ENCODE results near the gene KRTAP10-7. TPM values are rescaled to one million over a fixed set of nuclear protein-coding genes. Genes with fewer than 3 reads are reported as not detected.
"Not testable (repeated sequence)": the region's sequence is repeated elsewhere in the genome, so short reads cannot be mapped to it uniquely, and the experiment has no call there.

KRTAP10-7 gene
- total RNA-seq, 3 donors from 2014 or later (not counting 1 experiment from before 2014, with no cell fraction given): not detected

DNA sequence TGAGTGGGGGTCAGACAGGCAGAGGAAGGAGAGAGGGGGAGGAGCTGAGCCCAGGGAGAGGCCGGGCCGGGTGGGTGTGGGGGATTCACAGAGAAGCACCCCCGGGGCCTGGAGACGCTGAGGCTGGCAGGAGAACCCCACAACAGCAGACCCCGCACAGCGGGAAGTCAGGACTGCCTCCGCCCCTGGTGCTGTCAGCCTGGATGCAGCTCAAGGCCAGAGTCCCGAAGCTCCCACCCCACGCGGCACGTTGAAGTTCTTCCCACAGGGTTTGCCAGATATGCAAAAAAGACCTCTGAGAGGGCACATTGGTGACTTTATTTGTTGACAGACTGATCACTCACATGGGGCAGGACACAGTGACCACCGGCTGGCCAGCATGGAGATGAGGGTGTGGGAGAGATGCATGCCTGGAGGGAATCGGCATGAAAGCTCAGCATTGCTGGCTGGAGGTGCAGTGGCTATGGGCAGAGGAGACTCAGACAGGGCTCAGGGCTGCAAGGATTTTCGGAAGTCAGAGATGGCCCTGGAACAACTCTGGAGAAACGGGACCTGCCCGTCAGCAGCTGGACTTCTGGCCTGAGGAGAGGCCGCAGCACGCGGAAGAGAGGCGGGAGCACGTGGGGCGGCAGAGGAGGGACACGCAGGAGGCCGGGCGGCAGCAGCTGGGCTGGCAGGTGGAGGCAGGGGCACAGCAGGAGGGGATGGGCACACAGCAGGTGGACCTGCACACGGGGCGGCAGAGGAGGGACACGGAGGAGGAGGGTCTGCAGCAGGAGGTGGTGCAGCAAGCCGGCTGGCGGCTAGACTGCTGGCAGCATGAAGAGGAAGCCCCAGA is 42.7 kb upstream of the KRTAP10-7 start:
- H3K27me3 ChIP-seq (ENCODE audit: control insufficient read depth, insufficient read depth, low read length): no peaks in the 10 kb centered on the region
- 74% methylated on average over 30 of the region's 30 CpGs for WGBS (ENCODE audit: insufficient coverage)
- Mint-ChIP-seq H3K9me3 (peaks cover 2 to 3% of the 10 kb centered on the region in 2 donors), H3K36me3 (peaks cover 12% of the 10 kb centered on the region), H3K27me3 (ENCODE audit: low read depth in 2 of 2) (peaks cover 7 to 13% of the 10 kb centered on the region in 2 donors), H3K27ac (no peak overlapping the region), H3K4me3 (no peak overlapping the region), H3K4me1 (no peaks in the 10 kb centered on the region)
- no peaks in the 10 kb centered on the region for H3K9me3 ChIP-seq (ENCODE audit: control insufficient read depth, insufficient read depth, low read length)
- ATAC-seq (no peak), DNase-seq (peak in 1 of 2 donors; percentile 10)
- no peak overlapping the region for H3K27ac ChIP-seq (ENCODE audit: low read length)
- intact Hi-C loops (cut with micrococcal nuclease): no loop called here
- H3K4me3 ChIP-seq (ENCODE audit: low read length): no peak overlapping the region
- TF ChIP-seq, protein P1, sequence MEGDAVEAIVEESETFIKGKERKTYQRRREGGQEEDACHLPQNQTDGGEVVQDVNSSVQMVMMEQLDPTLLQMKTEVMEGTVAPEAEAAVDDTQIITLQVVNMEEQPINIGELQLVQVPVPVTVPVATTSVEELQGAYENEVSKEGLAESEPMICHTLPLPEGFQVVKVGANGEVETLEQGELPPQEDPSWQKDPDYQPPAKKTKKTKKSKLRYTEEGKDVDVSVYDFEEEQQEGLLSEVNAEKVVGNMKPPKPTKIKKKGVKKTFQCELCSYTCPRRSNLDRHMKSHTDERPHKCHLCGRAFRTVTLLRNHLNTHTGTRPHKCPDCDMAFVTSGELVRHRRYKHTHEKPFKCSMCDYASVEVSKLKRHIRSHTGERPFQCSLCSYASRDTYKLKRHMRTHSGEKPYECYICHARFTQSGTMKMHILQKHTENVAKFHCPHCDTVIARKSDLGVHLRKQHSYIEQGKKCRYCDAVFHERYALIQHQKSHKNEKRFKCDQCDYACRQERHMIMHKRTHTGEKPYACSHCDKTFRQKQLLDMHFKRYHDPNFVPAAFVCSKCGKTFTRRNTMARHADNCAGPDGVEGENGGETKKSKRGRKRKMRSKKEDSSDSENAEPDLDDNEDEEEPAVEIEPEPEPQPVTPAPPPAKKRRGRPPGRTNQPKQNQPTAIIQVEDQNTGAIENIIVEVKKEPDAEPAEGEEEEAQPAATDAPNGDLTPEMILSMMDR (IDR thresholded peaks at IDR 0.05): no peak
- H3K4me1 ChIP-seq (ENCODE audit: control insufficient read depth, insufficient read depth, low read length): no peaks in the 10 kb centered on the region
- H3K36me3 ChIP-seq (ENCODE audit: control insufficient read depth, insufficient read depth, low read length): no peaks in the 10 kb centered on the region

DNA sequence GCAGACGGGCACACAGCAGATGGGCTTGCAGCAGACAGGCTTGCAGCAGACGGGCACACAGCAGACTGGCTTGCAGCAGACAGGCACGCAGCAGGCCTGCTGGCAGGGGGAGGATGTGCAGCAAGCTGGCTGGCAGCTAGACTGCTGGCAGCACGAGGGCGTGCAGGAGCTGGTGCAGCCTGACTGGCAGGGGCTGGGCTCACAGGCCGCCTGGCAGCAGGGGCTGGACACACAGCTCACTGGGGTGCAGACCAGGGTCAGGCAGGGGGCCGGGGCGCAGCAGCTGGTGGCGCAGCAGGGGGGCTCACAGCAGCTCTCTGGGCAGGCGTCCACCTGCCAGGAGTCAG is 42.1 kb upstream of the KRTAP10-7 start:
- H3K27me3 ChIP-seq (ENCODE audit: control insufficient read depth, insufficient read depth, low read length); H3K9me3 Mint-ChIP-seq; H3K4me3 Mint-ChIP-seq; intact Hi-C loops (cut with micrococcal nuclease); H3K4me1 Mint-ChIP-seq; H3K9me3 ChIP-seq (ENCODE audit: control insufficient read depth, insufficient read depth, low read length); H3K27ac Mint-ChIP-seq; H3K4me3 ChIP-seq (ENCODE audit: low read length); H3K36me3 ChIP-seq (ENCODE audit: control insufficient read depth, insufficient read depth, low read length); ATAC-seq; H3K27ac ChIP-seq (ENCODE audit: low read length); H3K4me1 ChIP-seq (ENCODE audit: control insufficient read depth, insufficient read depth, low read length): not testable (repeated sequence)
- WGBS (ENCODE audit: insufficient coverage): 83% methylated on average over 10 of the region's 10 CpGs
- H3K27me3 Mint-ChIP-seq (ENCODE audit: low read depth in 2 of 2): peaks cover 7 to 13% of the 10 kb centered on the region in 2 donors
- DNase-seq: peak in 1 of 2 donors; percentile 10
- peaks cover 12% of the 10 kb centered on the region for H3K36me3 Mint-ChIP-seq

DNA sequence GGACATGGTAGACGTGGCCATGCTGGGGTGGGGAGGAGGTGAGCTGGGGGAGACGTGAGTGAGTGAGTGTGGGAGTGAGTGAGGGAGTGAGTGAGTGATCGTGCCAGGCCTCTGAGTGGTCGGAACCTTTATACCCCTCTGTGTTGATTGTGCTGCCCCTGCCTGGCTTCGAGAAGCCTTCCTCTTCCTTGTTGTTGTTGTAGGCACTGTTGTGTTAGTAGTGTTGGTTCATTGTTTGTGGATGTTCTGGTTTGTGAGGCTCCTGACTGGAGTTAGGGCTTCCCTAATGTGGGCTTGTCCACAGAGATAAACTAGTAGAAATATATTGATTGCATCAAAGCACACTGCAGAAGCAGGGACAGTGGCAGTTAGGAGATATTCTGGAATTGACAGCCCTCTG is 41.7 kb upstream of the KRTAP10-7 start, which contains the start of gene KRTAP10-3:
Gene KRTAP10-3 (minus strand): TSS at position 101 of the 400 bp plus-strand sequence. CDS start 80 bp downstream, at position 21.
- H3K4me1 ChIP-seq (ENCODE audit: control insufficient read depth, insufficient read depth, low read length): no peaks in the 10 kb centered on the region
- no peaks in the 10 kb centered on the region for H3K9me3 ChIP-seq (ENCODE audit: control insufficient read depth, insufficient read depth, low read length)
- 81% methylated on average over 5 of the region's 5 CpGs for WGBS (ENCODE audit: insufficient coverage)
- TF ChIP-seq, protein P1 (IDR thresholded peaks at IDR 0.05): no peak
- no peak within 1 kb of the TSS for H3K4me3 ChIP-seq (ENCODE audit: low read length)
- no peak within 1 kb of the TSS for H3K27ac ChIP-seq (ENCODE audit: low read length)
- H3K4me1 Mint-ChIP-seq: no peaks in the 10 kb centered on the region
- no peaks in the 10 kb centered on the region for H3K36me3 ChIP-seq (ENCODE audit: control insufficient read depth, insufficient read depth, low read length)
- H3K27ac Mint-ChIP-seq: no peak within 1 kb of the TSS
- peaks cover 7 to 13% of the 10 kb centered on the region in 2 donors for H3K27me3 Mint-ChIP-seq (ENCODE audit: low read depth in 2 of 2)
- no peak within 1 kb of the TSS for H3K4me3 Mint-ChIP-seq
- DNase-seq (no peak), ATAC-seq (no peak)
- peaks cover 12% of the 10 kb centered on the region for H3K36me3 Mint-ChIP-seq
- peaks cover 3 to 4% of the 10 kb centered on the region in 2 donors for H3K9me3 Mint-ChIP-seq
- no peaks in the 10 kb centered on the region for H3K27me3 ChIP-seq (ENCODE audit: control insufficient read depth, insufficient read depth, low read length)
- intact Hi-C loops (cut with micrococcal nuclease): no loop called here

DNA sequence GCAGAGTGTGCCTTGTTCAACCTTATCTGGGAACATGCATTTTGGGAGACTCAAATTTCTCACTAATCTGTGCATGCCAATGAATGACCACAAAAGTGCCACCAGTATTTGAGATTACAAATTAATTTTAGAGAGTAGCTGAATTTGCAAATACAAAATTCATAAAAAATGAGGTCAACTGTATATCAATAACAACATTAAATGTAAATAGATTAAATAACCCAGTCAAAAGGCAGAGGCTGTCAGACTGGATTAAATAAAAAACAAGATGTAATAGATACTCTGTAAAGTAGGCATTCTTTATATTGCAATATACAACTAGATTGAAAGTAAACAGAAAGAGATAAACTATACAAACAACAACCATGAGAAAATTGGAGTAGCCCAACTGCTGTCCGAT is 36.3 kb upstream of the KRTAP10-7 start:
- H3K27ac Mint-ChIP-seq: peak overlapping the region in 1 of 2 donors; percentile 61
- Histone ChIP-seq H3K27me3 (ENCODE audit: control insufficient read depth, insufficient read depth, low read length) (no peaks in the 10 kb centered on the region), H3K27ac (ENCODE audit: low read length) (no peak overlapping the region), H3K9me3 (ENCODE audit: control insufficient read depth, insufficient read depth, low read length) (no peaks in the 10 kb centered on the region), H3K4me1 (ENCODE audit: control insufficient read depth, insufficient read depth, low read length) (no peaks in the 10 kb centered on the region), H3K36me3 (ENCODE audit: control insufficient read depth, insufficient read depth, low read length) (no peaks in the 10 kb centered on the region), H3K4me3 (ENCODE audit: low read length) (no peak overlapping the region)
- H3K4me3 Mint-ChIP-seq: no peak overlapping the region
- ATAC-seq (no peak), DNase-seq (no peak)
- WGBS (ENCODE audit: insufficient coverage): no CpG with 5 or more reads among the region's 1 CpG
- peaks cover 3 to 4% of the 10 kb centered on the region in 2 donors for H3K9me3 Mint-ChIP-seq
- intact Hi-C loops (cut with micrococcal nuclease): no loop called here
- H3K36me3 Mint-ChIP-seq: peaks cover 12% of the 10 kb centered on the region
- TF ChIP-seq, protein P1 (IDR thresholded peaks at IDR 0.05): no peak
- H3K4me1 Mint-ChIP-seq: peaks cover 7 to 14% of the 10 kb centered on the region in 2 donors
- peaks cover 2 to 3% of the 10 kb centered on the region in 2 donors for H3K27me3 Mint-ChIP-seq (ENCODE audit: low read depth in 2 of 2)

Data from natural killer cell (primary cell).